Measurements from ENCODE around the gene MRPL37. TPM values are rescaled to one million over a fixed set of nuclear protein-coding genes. Genes with fewer than 3 reads are reported as not detected.

The MRPL37 gene
- total and polyA plus RNA-seq, 2 of the 4 experiments (the other 2 are of a cell fraction), result 42.8 to 132 TPM

DNA sequence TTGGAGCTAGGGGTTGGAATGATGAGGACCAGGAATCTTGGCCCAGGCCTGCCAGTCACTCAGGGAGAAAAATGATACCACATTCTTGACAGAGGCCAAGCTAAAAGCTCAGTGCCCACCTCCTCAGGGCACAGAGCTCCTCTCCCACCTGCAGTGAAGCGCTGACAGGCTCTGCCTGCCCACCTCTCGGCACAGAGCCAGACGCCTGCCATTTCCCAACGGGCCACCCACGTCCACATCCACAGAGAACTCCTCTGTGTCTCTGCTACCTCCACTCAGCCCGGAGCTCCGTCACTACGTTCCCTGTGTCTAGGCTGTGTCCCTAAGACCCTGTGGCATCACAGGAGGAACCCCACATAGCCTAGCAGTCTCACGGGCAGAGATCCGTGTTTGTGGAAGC, 60.8 kb downstream of the MRPL37 start:
- Histone ChIP-seq H2AFZ (replicated peaks; ENCODE audit: low read length, poor library complexity) (no peak overlapping the region), H3K4me2 (ENCODE audit: low read depth, low read length) (no peak overlapping the region), H3K56ac (ENCODE audit: extremely low read depth, insufficient read depth, low read length) (no peak overlapping the region), H2BK20ac (ENCODE audit: low read depth, low read length) (no peak overlapping the region), H3K79me1 (ENCODE audit: low read depth in 1 of 2, low read length in 2 of 2) (peaks cover 30 to 37% of the 10 kb centered on the region in 2 experiments), H3K27me3 (ENCODE audit: control insufficient read depth, insufficient read depth, low read length) (no peaks in the 10 kb centered on the region), H2BK15ac (ENCODE audit: low read depth, low read length) (no peak overlapping the region), H3K9me3 (ENCODE audit: control insufficient read depth, insufficient read depth, low read length) (no peaks in the 10 kb centered on the region), H3K27ac (ENCODE audit: insufficient read depth, low read length) (no peak overlapping the region), H2AK5ac (ENCODE audit: low read depth, low read length) (no peak overlapping the region), H3K4me3 (ENCODE audit: insufficient read depth, low read depth, low read length) (no peak overlapping the region), H4K8ac (ENCODE audit: low read depth in 2 of 2, low read length in 2 of 2) (no peak overlapping the region), H2BK5ac (ENCODE audit: low read depth, low read length, poor library complexity, severe bottlenecking) (no peak overlapping the region), H3K18ac (ENCODE audit: low read depth, low read length) (no peak overlapping the region), H2BK120ac (ENCODE audit: low read depth, low read length) (no peak overlapping the region), H3K9ac (ENCODE audit: low read depth, low read length) (no peak overlapping the region), H4K5ac (ENCODE audit: low read depth, low read length) (no peak overlapping the region), H2AK9ac (replicated peaks; ENCODE audit: low read depth, low read length, poor library complexity) (no peak overlapping the region), H3K4me1 (ENCODE audit: control insufficient read depth, insufficient read depth, low read length) (no peaks in the 10 kb centered on the region), H4K20me1 (ENCODE audit: insufficient read depth, low read length) (peaks cover 10% of the 10 kb centered on the region; the same call in 1 of the 2 replicates), H4K91ac (ENCODE audit: insufficient read depth, low read depth, low read length) (no peak overlapping the region), H3K36me3 (ENCODE audit: control insufficient read depth, insufficient read depth, low read length) (peaks cover 14% of the 10 kb centered on the region; the same call in 1 of the 2 replicates), H3K9me1 (ENCODE audit: insufficient read depth, low read length) (peaks cover 8% of the 10 kb centered on the region; the same call in 1 of the 2 replicates), H3K4ac (ENCODE audit: low read depth, low read length) (no peak overlapping the region), H3K14ac (replicated peaks; ENCODE audit: low read depth, low read length) (no peak overlapping the region), H3K23ac (ENCODE audit: low read depth, low read length) (no peak overlapping the region)
- intact Hi-C loops (cut with micrococcal nuclease) (no loop called here), in situ Hi-C loops (cut with MboI; ENCODE audit: low sequenced_read_pairs) (no loop called here), dilution Hi-C loops (cut with HindIII; ENCODE audit: low sequenced_read_pairs, unreplicated experiment) (no loop called here)
- DNase-seq, result no peak
- POLR2A ChIA-PET (ENCODE audit: unreplicated experiment), result no interaction called here
- CTCF ChIA-PET, result interaction anchor here (0.5 to 0.7 kb wide), 2 partner anchors 12 to 228 kb away, joined by 3 to 4 read pairs; no protein-coding TSS in a partner anchor
- TF ChIP-seq MAFK (IDR thresholded peaks at IDR 0.05; ENCODE audit: low read depth, low read length) (no peak), MXI1 (IDR thresholded peaks at IDR 0.05; ENCODE audit: borderline replicate concordance, low read depth, low read length) (no peak), BHLHE40 (IDR thresholded peaks at IDR 0.05; ENCODE audit: low read depth, low read length) (no peak), RAD21 (IDR thresholded peaks at IDR 0.05; ENCODE audit: low read length) (no peak), CEBPB (IDR thresholded peaks at IDR 0.05; ENCODE audit: low read depth, low read length) (no peak), MAZ (IDR thresholded peaks at IDR 0.05; ENCODE audit: borderline replicate concordance, low read depth, low read length) (no peak), SMC3 (IDR thresholded peaks at IDR 0.05; ENCODE audit: low read depth, low read length) (no peak), RFX5 (IDR thresholded peaks at IDR 0.05; ENCODE audit: low read depth, low read length) (no peak), NFE2L2 (IDR thresholded peaks at IDR 0.05; ENCODE audit: low read depth, low read length) (no peak), FOS (IDR thresholded peaks at IDR 0.05; ENCODE audit: low read depth, low read length) (no peak), RCOR1 (IDR thresholded peaks at IDR 0.05; ENCODE audit: insufficient replicate concordance, low read length) (no peak), CHD1 (IDR thresholded peaks at IDR 0.05; ENCODE audit: low read depth, low read length) (no peak), POLR2A (IDR thresholded peaks at IDR 0.05; ENCODE audit: low read depth, low read length) (no peak)
- TF ChIP-seq, protein P1, sequence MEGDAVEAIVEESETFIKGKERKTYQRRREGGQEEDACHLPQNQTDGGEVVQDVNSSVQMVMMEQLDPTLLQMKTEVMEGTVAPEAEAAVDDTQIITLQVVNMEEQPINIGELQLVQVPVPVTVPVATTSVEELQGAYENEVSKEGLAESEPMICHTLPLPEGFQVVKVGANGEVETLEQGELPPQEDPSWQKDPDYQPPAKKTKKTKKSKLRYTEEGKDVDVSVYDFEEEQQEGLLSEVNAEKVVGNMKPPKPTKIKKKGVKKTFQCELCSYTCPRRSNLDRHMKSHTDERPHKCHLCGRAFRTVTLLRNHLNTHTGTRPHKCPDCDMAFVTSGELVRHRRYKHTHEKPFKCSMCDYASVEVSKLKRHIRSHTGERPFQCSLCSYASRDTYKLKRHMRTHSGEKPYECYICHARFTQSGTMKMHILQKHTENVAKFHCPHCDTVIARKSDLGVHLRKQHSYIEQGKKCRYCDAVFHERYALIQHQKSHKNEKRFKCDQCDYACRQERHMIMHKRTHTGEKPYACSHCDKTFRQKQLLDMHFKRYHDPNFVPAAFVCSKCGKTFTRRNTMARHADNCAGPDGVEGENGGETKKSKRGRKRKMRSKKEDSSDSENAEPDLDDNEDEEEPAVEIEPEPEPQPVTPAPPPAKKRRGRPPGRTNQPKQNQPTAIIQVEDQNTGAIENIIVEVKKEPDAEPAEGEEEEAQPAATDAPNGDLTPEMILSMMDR (conservative IDR thresholded peaks at IDR 0.05; ENCODE audit: low read depth, low read length), result no peak
- TF ChIP-seq, protein P2, sequence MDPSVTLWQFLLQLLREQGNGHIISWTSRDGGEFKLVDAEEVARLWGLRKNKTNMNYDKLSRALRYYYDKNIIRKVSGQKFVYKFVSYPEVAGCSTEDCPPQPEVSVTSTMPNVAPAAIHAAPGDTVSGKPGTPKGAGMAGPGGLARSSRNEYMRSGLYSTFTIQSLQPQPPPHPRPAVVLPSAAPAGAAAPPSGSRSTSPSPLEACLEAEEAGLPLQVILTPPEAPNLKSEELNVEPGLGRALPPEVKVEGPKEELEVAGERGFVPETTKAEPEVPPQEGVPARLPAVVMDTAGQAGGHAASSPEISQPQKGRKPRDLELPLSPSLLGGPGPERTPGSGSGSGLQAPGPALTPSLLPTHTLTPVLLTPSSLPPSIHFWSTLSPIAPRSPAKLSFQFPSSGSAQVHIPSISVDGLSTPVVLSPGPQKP (IDR thresholded peaks at IDR 0.05; ENCODE audit: borderline replicate concordance, low read depth, low read length), result no peak
- TF ChIP-seq, protein P3, sequence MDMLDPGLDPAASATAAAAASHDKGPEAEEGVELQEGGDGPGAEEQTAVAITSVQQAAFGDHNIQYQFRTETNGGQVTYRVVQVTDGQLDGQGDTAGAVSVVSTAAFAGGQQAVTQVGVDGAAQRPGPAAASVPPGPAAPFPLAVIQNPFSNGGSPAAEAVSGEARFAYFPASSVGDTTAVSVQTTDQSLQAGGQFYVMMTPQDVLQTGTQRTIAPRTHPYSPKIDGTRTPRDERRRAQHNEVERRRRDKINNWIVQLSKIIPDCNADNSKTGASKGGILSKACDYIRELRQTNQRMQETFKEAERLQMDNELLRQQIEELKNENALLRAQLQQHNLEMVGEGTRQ (IDR thresholded peaks at IDR 0.05; ENCODE audit: low read depth, low read length), result no peak
- 100% methylated on average over 3 of the region's 10 CpGs; no CpG with 5 or more reads in 1 of the 2 experiments for WGBS, 2 experiments (ENCODE audit: extremely low coverage in 2 of 2, insufficient read length in 1 of 2)
- no TSS peak for BruUV-seq (replicated peaks)
- no peak for ATAC-seq (ENCODE audit: low read depth)

Measured in IMR-90 (cell line).